Neural cell (in vitro differentiated cells): ENCODE data around the gene CAMK2G. TPM values are rescaled to one million over a fixed set of nuclear protein-coding genes. Genes with fewer than 3 reads are reported as not detected.

Source experiments
- H2AFZ ChIP-seq: fragments of 200-600, 300-800 bp; sonication (generic), shearing (Covaris generic); 2 replicates; pipeline ENCODE4 v1.6.0; 2014; ENCODE audit warnings: low read depth, mild to moderate bottlenecking, antibody characterized with exemption, low read length, moderate library complexity
- H3F3A ChIP-seq: fragments of 200-600 bp; shearing (Covaris generic); 2 replicates; pipeline ENCODE4 v1.6.1; 2016; ENCODE audit warnings: mild to moderate bottlenecking, moderate library complexity, mixed read lengths, antibody characterized with exemption, low read length; ENCODE audit not compliant: insufficient read depth, poor library complexity, severe bottlenecking
- H3K27ac ChIP-seq: fragments of 200-600, 300-800 bp; sonication (generic), shearing (Covaris generic); 2 replicates; pipeline ENCODE4 v1.5.1; 2014; ENCODE audit warnings: mild to moderate bottlenecking, low read length, moderate library complexity
- H3K27me3 ChIP-seq: fragments of 300-800, 200-600 bp; sonication (generic), shearing (Covaris generic); 2 replicates; pipeline ENCODE4 v1.6.0; 2014; ENCODE audit warnings: mild to moderate bottlenecking, low read depth, low read length, moderate library complexity; ENCODE audit not compliant: insufficient read depth
- H3K36me3 ChIP-seq: fragments of 300-800, 200-600 bp; sonication (generic), shearing (Covaris generic); 2 replicates; pipeline ENCODE4 v1.5.1; 2014; ENCODE audit warnings: mild to moderate bottlenecking, antibody characterized with exemption, low read length, moderate library complexity; ENCODE audit not compliant: insufficient read depth
- H3K4me2 ChIP-seq: fragments of 300-800, 200-600 bp; sonication (generic), shearing (Covaris generic); 2 replicates; pipeline ENCODE4 v1.6.0; 2014; ENCODE audit warnings: mild to moderate bottlenecking, low read length
- H3K4me3 ChIP-seq: fragments of 300-800, 200-600 bp; sonication (generic), shearing (Covaris generic); 2 replicates; pipeline ENCODE4 v1.5.1; 2014; ENCODE audit warnings: mild to moderate bottlenecking, low read length, moderate library complexity
- H3K79me2 ChIP-seq: fragments of 200-600 bp; shearing (Covaris generic); replicated peaks from 2 replicates; pipeline ENCODE4 v1.6.0; 2014; ENCODE audit warnings: mild to moderate bottlenecking, low read length, moderate library complexity; ENCODE audit not compliant: insufficient read depth
- H3K9ac ChIP-seq: fragments of 300-800, 200-600 bp; sonication (generic), shearing (Covaris generic); 2 replicates; pipeline ENCODE4 v1.6.1; 2016; ENCODE audit warnings: mild to moderate bottlenecking, low read length, mixed read lengths
- H3K9me2 ChIP-seq: fragments of 200-600 bp; shearing (Covaris generic); 2 replicates; pipeline ENCODE4 v1.6.1; 2016; ENCODE audit warnings: mild to moderate bottlenecking, low read length, mixed read lengths; ENCODE audit not compliant: insufficient read depth
- H3K9me3 ChIP-seq: fragments of 200-600, 300-800 bp; sonication (generic), shearing (Covaris generic); 2 replicates; pipeline ENCODE4 v1.6.1; 2016; ENCODE audit warnings: mild to moderate bottlenecking, mixed run types, low read length, moderate library complexity, mixed read lengths
- H4K20me1 ChIP-seq: fragments of 200-600 bp; shearing (Covaris generic); 2 replicates; pipeline ENCODE4 v1.6.1; 2016; ENCODE audit warnings: mild to moderate bottlenecking, mixed run types; ENCODE audit not compliant: insufficient read depth
- EP300 ChIP-seq: fragments of 450-650 bp; conservative IDR thresholded peaks from 2 replicates; pipeline ENCODE4 v1.6.1; 2014; ENCODE audit warnings: antibody characterized with exemption, mild to moderate bottlenecking, moderate library complexity; ENCODE audit not compliant: poor library complexity, severe bottlenecking
- EZH2 ChIP-seq: fragments of 200-600, 300-800 bp; shearing (Covaris generic), sonication (generic); IDR thresholded peaks from 2 replicates; pipeline ENCODE4 v1.6.1; 2014; ENCODE audit warnings: antibody characterized with exemption, low read length, borderline replicate concordance, mild to moderate bottlenecking; ENCODE audit not compliant: insufficient read depth, poor library complexity, severe bottlenecking
- MXI1 ChIP-seq: fragments of 450-650 bp; conservative IDR thresholded peaks from 2 replicates; pipeline ENCODE4 v1.6.1; 2014; ENCODE audit warnings: antibody characterized with exemption, mild to moderate bottlenecking; ENCODE audit not compliant: poor library complexity, severe bottlenecking
- POLR2AphosphoS5 ChIP-seq: IDR thresholded peaks from 2 replicates; pipeline ENCODE4 v1.6.1; 2012
- RAD21 ChIP-seq: fragments of 450-650 bp; conservative IDR thresholded peaks from 2 replicates; pipeline ENCODE4 v1.6.1; 2014; ENCODE audit warnings: antibody characterized with exemption, mild to moderate bottlenecking, moderate library complexity
- REST ChIP-seq: IDR thresholded peaks from 2 replicates; pipeline ENCODE4 v1.6.1; 2012; ENCODE audit warnings: borderline replicate concordance
- SMC3 ChIP-seq: fragments of 450-650 bp; conservative IDR thresholded peaks from 2 replicates; pipeline ENCODE4 v1.6.1; 2014; ENCODE audit warnings: antibody characterized with exemption, mild to moderate bottlenecking, moderate library complexity; ENCODE audit not compliant: poor library complexity
- TAF1 ChIP-seq: IDR thresholded peaks from 2 replicates; pipeline ENCODE4 v1.6.1; 2012; ENCODE audit warnings: low read depth
- polyA plus RNA-seq: library from polyadenylated mRNA; depleted of rRNA; stranded (reverse); fragments of >200 nt; gene quantifications from 2 replicates; pipeline ENCODE4 v1.2.3, GENCODE V29; 2014
- TF ChIP-seq, protein P1 (sequence below): fragments of 450-650 bp; IDR thresholded peaks from 2 replicates; pipeline ENCODE4 v1.5.1; 2014; ENCODE audit warnings: antibody characterized with exemption, mild to moderate bottlenecking, moderate library complexity; ENCODE audit not compliant: poor library complexity, severe bottlenecking

The CAMK2G gene
- polyA plus RNA-seq, 1 donor from 2014 or later: 55.4 TPM

- TF ChIP-seq MXI1 (peak; percentile 88), TAF1 (peak; percentile 70), RAD21 (no peak), EP300 (peak; percentile 35), REST (peak; percentile 85), EZH2 (no peak), SMC3 (no peak), POLR2AphosphoS5 (peak; percentile 98)
- TF ChIP-seq, protein P1, sequence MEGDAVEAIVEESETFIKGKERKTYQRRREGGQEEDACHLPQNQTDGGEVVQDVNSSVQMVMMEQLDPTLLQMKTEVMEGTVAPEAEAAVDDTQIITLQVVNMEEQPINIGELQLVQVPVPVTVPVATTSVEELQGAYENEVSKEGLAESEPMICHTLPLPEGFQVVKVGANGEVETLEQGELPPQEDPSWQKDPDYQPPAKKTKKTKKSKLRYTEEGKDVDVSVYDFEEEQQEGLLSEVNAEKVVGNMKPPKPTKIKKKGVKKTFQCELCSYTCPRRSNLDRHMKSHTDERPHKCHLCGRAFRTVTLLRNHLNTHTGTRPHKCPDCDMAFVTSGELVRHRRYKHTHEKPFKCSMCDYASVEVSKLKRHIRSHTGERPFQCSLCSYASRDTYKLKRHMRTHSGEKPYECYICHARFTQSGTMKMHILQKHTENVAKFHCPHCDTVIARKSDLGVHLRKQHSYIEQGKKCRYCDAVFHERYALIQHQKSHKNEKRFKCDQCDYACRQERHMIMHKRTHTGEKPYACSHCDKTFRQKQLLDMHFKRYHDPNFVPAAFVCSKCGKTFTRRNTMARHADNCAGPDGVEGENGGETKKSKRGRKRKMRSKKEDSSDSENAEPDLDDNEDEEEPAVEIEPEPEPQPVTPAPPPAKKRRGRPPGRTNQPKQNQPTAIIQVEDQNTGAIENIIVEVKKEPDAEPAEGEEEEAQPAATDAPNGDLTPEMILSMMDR: peak; percentile 35
- peak within 1 kb of the TSS; percentile 94 for H3K4me2 ChIP-seq
- H3K36me3 ChIP-seq: no peaks in the 10 kb centered on the region
- peak within 1 kb of the TSS; percentile 76 for H3K27ac ChIP-seq
- H3K27me3 ChIP-seq: no peaks in the 10 kb centered on the region
- peaks cover 50% of the 10 kb centered on the region for H3K79me2 ChIP-seq
- peaks cover 3% of the 10 kb centered on the region for H4K20me1 ChIP-seq
- no peaks in the 10 kb centered on the region for H3K9me2 ChIP-seq
- H3K9ac ChIP-seq: peak within 1 kb of the TSS; percentile 79
- peak within 1 kb of the TSS; percentile 49 for H2AFZ ChIP-seq
- no peaks in the 10 kb centered on the region for H3K9me3 ChIP-seq
- H3K4me3 ChIP-seq: peak within 1 kb of the TSS; percentile 71
- H3F3A ChIP-seq: no peaks in the 10 kb centered on the region
These were observed 92.2 kb downstream of the CAMK2G start, which contains the start of gene CHCHD1 for GRCh38 chr10:73781879-73782748. CHCHD1 (plus strand) TSS chr10:73782048; CDS start chr10:73782076, 28 bp downstream.

GRCh38 chr10:73781548-73781878, 92.8 kb downstream of the CAMK2G start:
- Histone ChIP-seq H3K79me2 (peaks cover 45% of the 10 kb centered on the region), H3K27me3 (no peaks in the 10 kb centered on the region), H3K27ac (peak overlapping the region; percentile 76), H2AFZ (peak overlapping the region; percentile 49), H3K9ac (peak overlapping the region; percentile 79), H3K9me3 (no peaks in the 10 kb centered on the region), H3F3A (no peaks in the 10 kb centered on the region), H3K4me2 (peak overlapping the region; percentile 94), H3K4me3 (peak overlapping the region; percentile 71), H4K20me1 (peaks cover 2% of the 10 kb centered on the region), H3K36me3 (no peaks in the 10 kb centered on the region), H3K9me2 (no peaks in the 10 kb centered on the region)
- TF ChIP-seq RAD21 (no peak), EP300 (no peak), REST (no peak), SMC3 (no peak), POLR2AphosphoS5 (no peak), TAF1 (no peak), MXI1 (no peak), EZH2 (no peak)
- TF ChIP-seq, protein P1: no peak
